GM10248 (cell line): ENCODE data around the gene SCAMP4.
A peak's percentile ranks its signal among the peaks of the same experiment; 100 is the strongest.

Experiments used
- CTCF ChIA-PET: fragments of 300-600 bp; sonication (Branson Sonifier 250); formaldehyde crosslinking; extraction: SDS; loops from one replicate; lab custom pipeline; 2021; ENCODE audit warnings: antibody characterized with exemption; lab: Yijun Ruan, JAX
- POLR2A ChIA-PET: fragments of 350-650 bp; sonication (Branson Sonifier 250); formaldehyde crosslinking; extraction: SDS; loops from one replicate; lab custom pipeline; 2020; ENCODE audit warnings: antibody characterized with exemption; lab: Yijun Ruan, JAX
- DNase-seq: peaks from one replicate; pipeline ENCODE4 v3.0.0; 2012; ENCODE audit errors: extremely low spot score
- CTCF ChIP-seq: IDR thresholded peaks from 2 replicates; pipeline ENCODE4 v1.5.1; 2012; ENCODE audit warnings: mild to moderate bottlenecking, low read depth; ENCODE audit errors: extremely low read depth, missing control alignments, control extremely low read depth

SCAMP4 gene

DNA sequence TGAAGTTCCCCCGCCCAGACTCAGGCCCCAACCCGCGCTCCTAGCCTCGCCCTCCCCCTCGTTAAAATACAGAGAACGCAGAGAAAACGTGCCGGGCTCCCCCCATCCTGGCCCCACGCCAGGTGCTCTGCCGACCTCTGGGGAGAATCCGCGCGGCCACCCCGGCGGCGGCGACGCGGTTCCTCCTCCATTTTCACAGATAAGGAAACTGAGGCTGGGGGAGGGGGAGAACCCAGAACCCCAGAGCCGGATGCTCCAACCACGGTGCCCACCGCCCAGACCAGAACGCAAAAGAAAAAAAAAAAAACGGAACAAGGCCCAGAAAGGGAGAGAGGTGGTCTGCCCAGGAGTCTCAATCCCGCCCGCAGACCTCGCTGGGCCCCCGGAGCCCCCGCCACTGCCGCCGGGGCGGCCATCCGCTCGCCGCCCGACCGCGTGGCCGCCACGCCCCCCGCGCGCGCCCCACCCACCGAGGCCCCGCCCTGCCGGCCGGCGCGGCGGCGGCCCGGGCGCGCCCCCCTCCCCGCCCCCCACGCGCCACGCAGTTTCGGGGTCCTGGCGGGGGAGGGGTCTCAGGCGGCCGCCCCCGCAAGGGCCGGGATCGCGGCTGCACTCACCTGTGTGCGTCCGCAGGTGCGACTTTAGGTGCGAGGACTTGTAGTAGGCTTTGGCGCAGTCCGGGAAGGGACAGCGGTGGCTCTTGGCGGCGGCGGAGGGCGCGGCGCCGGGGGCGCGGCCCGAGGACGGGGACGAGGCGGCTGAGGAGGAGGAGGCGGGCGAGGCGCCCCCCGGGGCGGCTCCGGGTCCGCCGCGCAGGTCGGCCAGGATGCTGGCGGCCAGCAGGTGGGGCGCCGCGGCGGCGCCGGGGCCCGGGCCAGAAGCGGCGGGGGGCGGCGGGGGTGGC, 42.5 kb upstream of the SCAMP4 start:
- ChIA-PET POLR2A (no interaction called here), CTCF (no interaction called here)
- peak; percentile 72 for DNase-seq
- TF ChIP-seq CTCF, result no peak

GRCh38 chr19:1863328-1863637, 41.9 kb upstream of the SCAMP4 start, which contains the start of gene KLF16:
Gene KLF16, minus strand, starts transcription at chr19:1863579. Its CDS starts 82 bp downstream, at chr19:1863497.
- DNase-seq, result no peak
- ChIA-PET CTCF (no interaction called here), POLR2A (no interaction called here)
- no peak for TF ChIP-seq CTCF

DNA sequence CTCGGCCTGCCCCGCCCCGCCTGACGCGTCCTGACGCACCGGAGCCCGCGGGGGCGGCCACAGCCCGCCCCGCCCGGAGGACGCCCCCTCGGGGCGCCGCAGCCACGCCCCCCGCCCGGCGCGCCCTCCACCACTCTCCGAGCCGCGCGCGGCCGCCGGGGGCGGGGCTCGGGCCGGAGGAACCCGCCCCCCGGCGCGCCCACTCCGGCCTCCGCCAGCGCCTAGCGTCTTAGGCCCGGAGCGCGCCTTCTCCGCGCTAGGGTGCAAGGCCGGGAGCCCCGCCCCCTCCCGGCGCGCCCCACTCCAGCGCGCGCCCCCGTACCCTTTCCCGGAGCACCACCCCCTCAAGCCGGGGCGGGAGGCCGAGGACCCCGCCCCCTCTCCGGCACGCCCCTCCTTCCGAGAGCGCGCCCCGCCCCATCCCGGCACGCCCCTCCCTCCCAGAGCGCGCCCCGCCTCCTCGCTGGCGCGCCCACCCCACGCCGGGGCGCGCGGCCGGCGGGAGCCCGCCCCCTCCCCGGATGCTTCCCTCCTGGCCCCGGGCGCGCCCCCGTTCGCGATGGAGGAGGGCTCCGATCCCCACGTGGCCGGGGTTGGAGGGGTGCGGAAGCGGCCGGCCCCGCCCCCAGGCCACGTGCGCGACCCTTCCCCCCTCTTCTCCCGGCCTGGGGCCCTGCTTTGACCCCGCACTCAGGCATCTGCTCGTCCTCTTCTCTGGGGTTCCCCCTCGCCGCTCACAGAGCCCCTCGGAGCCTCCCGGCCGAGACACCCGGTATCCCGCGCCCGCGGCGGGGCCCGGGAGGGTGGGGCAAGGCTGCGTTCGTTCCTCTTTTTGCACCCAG, 41.3 kb upstream of the SCAMP4 start:
- CTCF ChIA-PET, result interaction anchor here (1.0 to 1.6 kb wide), 9 partner anchors 12 to 213 kb away, joined by 3 to 23 read pairs (median 3); partner anchors contain the start of gene REXO1
- TF ChIP-seq CTCF, result no peak
- POLR2A ChIA-PET, result interaction anchor here (0.6 to 1.4 kb wide), 5 partner anchors 8 to 33 kb away, joined by 3 to 7 read pairs (median 5); partner anchors contain the start of gene ABHD17A
- DNase-seq, result peak; percentile 94

DNA sequence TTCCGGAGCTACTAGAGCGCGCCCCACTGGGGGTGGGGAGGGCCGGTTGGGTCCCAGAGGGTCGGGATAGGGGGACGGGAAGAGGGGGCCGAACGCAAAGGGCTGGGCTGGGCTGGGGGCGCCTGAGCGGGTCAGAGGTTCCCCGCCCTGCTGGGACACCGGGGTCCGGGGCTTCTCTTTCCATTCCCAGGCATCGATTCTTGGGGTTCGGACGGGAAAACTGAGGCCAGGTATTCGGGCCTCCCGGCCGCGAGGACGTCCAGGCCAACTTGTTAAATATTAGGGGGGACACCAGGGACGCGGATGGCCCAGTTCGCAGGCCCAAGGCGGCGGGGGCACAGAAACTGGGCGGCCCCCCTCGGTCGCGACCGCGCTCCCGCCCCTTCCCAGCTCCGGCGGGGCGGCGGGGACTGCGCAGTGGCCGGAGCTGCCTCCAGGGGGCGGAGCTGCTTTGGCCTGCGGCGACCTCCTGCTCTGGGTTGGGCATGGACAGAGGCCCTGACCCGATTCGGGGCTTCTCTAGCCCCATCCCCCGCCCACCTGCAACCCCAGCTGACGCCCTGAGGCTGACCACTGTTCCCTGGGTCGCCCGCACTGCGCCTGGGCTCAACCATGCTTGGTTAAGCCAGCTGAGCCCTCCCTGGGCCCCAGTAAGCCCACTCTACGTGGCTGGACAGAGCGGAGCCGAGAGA, 40.6 kb upstream of the SCAMP4 start:
- peak; percentile 90 for TF ChIP-seq CTCF
- CTCF ChIA-PET, result interaction anchor here (0.8 to 1.6 kb wide), 15 partner anchors 11 to 212 kb away, joined by 3 to 23 read pairs (median 3); partner anchors contain the start of genes ADAT3, REXO1 and SCAMP4
- peak; percentile 86 for DNase-seq
- POLR2A ChIA-PET, result interaction anchor here (0.6 to 1.4 kb wide), 6 partner anchors 9 to 611 kb away, joined by 3 to 7 read pairs (median 4); partner anchors contain the start of genes ABHD17A and GADD45B

GRCh38 chr19:1865172-1866010, 39.8 kb upstream of the SCAMP4 start:
- TF ChIP-seq CTCF, result no peak
- ChIA-PET POLR2A (interaction anchor here (0.5 to 1.4 kb wide), 6 partner anchors 10 to 610 kb away, joined by 3 to 7 read pairs (median 5); partner anchors contain the start of genes ABHD17A and GADD45B), CTCF (interaction anchor here (0.8 to 1.6 kb wide), 14 partner anchors 10 to 246 kb away, joined by 3 to 23 read pairs (median 3); partner anchors contain the start of genes ADAT3, REXO1 and SCAMP4)
- DNase-seq, result no peak
